Activated T-cell treated with anti-CD3 and anti-CD28 coated beads, Interleukin-2, amount 50 U/mL, for 4 hours (primary cell): Measurements from ENCODE around the gene LCN10. TPM values are rescaled to one million over a fixed set of nuclear protein-coding genes. Genes with fewer than 3 reads are reported as not detected.
"Not testable (repeated sequence)": the region's sequence is repeated elsewhere in the genome, so short reads cannot be mapped to it uniquely, and the experiment has no call there.

Source experiments
- ATAC-seq, 2 donors: fragments of 200-7000 bp; cut with Tn5 transposase; one replicate each; pipeline ENCODE4 v1.10.0; 2021
- DNase-seq: peaks from one replicate; pipeline ENCODE4 v3.0.0-alpha.2; 2020
- H3K27me3 Mint-ChIP-seq: one replicate; pipeline ENCODE4 v1.8.0; 2021; ENCODE audit warnings: low read depth, mixed read lengths
- H3K36me3 Mint-ChIP-seq: one replicate; pipeline ENCODE4 v1.8.0; 2022; ENCODE audit warnings: mixed read lengths; ENCODE audit not compliant: insufficient read depth
- H3K4me1 Mint-ChIP-seq: one replicate; pipeline ENCODE4 v1.8.0; 2021; ENCODE audit warnings: low read depth, mixed read lengths
- H3K4me3 Mint-ChIP-seq: one replicate; pipeline ENCODE4 v1.8.0; 2021; ENCODE audit warnings: mild to moderate bottlenecking, moderate library complexity, mixed read lengths
- H3K9me3 Mint-ChIP-seq: one replicate; pipeline ENCODE4 v1.8.0; 2021; ENCODE audit warnings: mixed read lengths
- total RNA-seq, 3 donors: library from RNA; stranded (reverse); gene quantifications; one replicate each; pipeline ENCODE4 v1.2.1, GENCODE V29; 2021

Gene LCN10
- total RNA-seq, 3 donors from 2014 or later: 0.82 to 2.4 (median 2.1) TPM

GRCh38 chr9:136718345-136719194 is 24.2 kb downstream of the LCN10 start:
- peaks cover 16% of the 10 kb centered on the region for H3K27me3 Mint-ChIP-seq
- peaks cover 3% of the 10 kb centered on the region for H3K4me1 Mint-ChIP-seq
- ATAC-seq: no peak

GRCh38 chr9:136717399-136717798 is 25.3 kb downstream of the LCN10 start:
- Mint-ChIP-seq H3K4me3 (no peak overlapping the region), H3K4me1 (peaks cover 3% of the 10 kb centered on the region), H3K27me3 (peaks cover 20% of the 10 kb centered on the region), H3K36me3 (no peaks in the 10 kb centered on the region), H3K9me3 (no peaks in the 10 kb centered on the region)
- DNase-seq (no peak), ATAC-seq (no peak)

More at GRCh38 chr9:136718345-136719194, 24.2 kb downstream of the LCN10 start:
- H3K9me3 Mint-ChIP-seq: no peaks in the 10 kb centered on the region
- no peak for DNase-seq
- no peak overlapping the region for H3K4me3 Mint-ChIP-seq
- peaks cover 1% of the 10 kb centered on the region for H3K36me3 Mint-ChIP-seq

- H3K9me3 Mint-ChIP-seq: no peaks in the 10 kb centered on the region
- peaks cover 8% of the 10 kb centered on the region for H3K4me1 Mint-ChIP-seq
- no peak overlapping the region for H3K4me3 Mint-ChIP-seq
- DNase-seq (no peak), ATAC-seq (no peak)
- H3K36me3 Mint-ChIP-seq: no peaks in the 10 kb centered on the region
- peaks cover 39% of the 10 kb centered on the region for H3K27me3 Mint-ChIP-seq
Observed at GRCh38 chr9:136714893-136715274, 27.9 kb downstream of the LCN10 start.

GRCh38 chr9:136714096-136714892 is 28.4 kb downstream of the LCN10 start:
- no peak overlapping the region for H3K4me3 Mint-ChIP-seq
- no peak for ATAC-seq
- H3K36me3 Mint-ChIP-seq: no peaks in the 10 kb centered on the region
- peaks cover 41% of the 10 kb centered on the region for H3K27me3 Mint-ChIP-seq
- no peaks in the 10 kb centered on the region for H3K9me3 Mint-ChIP-seq
- peaks cover 8% of the 10 kb centered on the region for H3K4me1 Mint-ChIP-seq
- no peak for DNase-seq

GRCh38 chr9:136713550-136713949 is 29.2 kb downstream of the LCN10 start:
- Mint-ChIP-seq H3K4me1 (peaks cover 7% of the 10 kb centered on the region), H3K9me3 (no peaks in the 10 kb centered on the region), H3K4me3 (no peak overlapping the region), H3K27me3 (peaks cover 45% of the 10 kb centered on the region), H3K36me3 (no peaks in the 10 kb centered on the region)
- no peak for ATAC-seq
- no peak for DNase-seq

GRCh38 chr9:136712690-136713544 is 29.8 kb downstream of the LCN10 start:
- peaks cover 45% of the 10 kb centered on the region for H3K27me3 Mint-ChIP-seq
- no peak for DNase-seq
- no peak overlapping the region for H3K4me3 Mint-ChIP-seq
- H3K4me1 Mint-ChIP-seq: peaks cover 5% of the 10 kb centered on the region
- H3K36me3 Mint-ChIP-seq: no peaks in the 10 kb centered on the region
- ATAC-seq: peak; percentile 7 to 24
- no peaks in the 10 kb centered on the region for H3K9me3 Mint-ChIP-seq

GRCh38 chr9:136711751-136712689 is 30.7 kb downstream of the LCN10 start, which contains the start of gene DIPK1B:
Gene DIPK1B (plus strand): TSS chr9:136712572. CDS start chr9:136712666, 94 bp downstream.
- peak within 1 kb of the TSS; percentile 57 for H3K4me3 Mint-ChIP-seq
- peaks cover 5% of the 10 kb centered on the region for H3K4me1 Mint-ChIP-seq
- DNase-seq: no peak
- ATAC-seq: peak; percentile 37 to 57
- H3K27me3 Mint-ChIP-seq: peaks cover 45% of the 10 kb centered on the region
- H3K9me3 Mint-ChIP-seq: no peaks in the 10 kb centered on the region
- no peaks in the 10 kb centered on the region for H3K36me3 Mint-ChIP-seq

- Mint-ChIP-seq H3K27me3 (peaks cover 43% of the 10 kb centered on the region), H3K4me3 (peak overlapping the region; percentile 57)
- ATAC-seq, H3K9me3 Mint-ChIP-seq, H3K36me3 Mint-ChIP-seq, H3K4me1 Mint-ChIP-seq, DNase-seq: not testable (repeated sequence)
Observed at GRCh38 chr9:136711219-136711648, 31.5 kb downstream of the LCN10 start.

- H3K4me3 Mint-ChIP-seq: no peak overlapping the region
- no peak for DNase-seq
- H3K36me3 Mint-ChIP-seq: no peaks in the 10 kb centered on the region
- peaks cover 39% of the 10 kb centered on the region for H3K27me3 Mint-ChIP-seq
- H3K9me3 Mint-ChIP-seq: no peaks in the 10 kb centered on the region
- ATAC-seq: no peak
- H3K4me1 Mint-ChIP-seq: peaks cover 5% of the 10 kb centered on the region
Observed at GRCh38 chr9:136710543-136710942, 32.2 kb downstream of the LCN10 start.

- Mint-ChIP-seq H3K4me1 (peaks cover 5% of the 10 kb centered on the region), H3K36me3 (no peaks in the 10 kb centered on the region), H3K9me3 (no peaks in the 10 kb centered on the region), H3K27me3 (peaks cover 42% of the 10 kb centered on the region), H3K4me3 (no peak overlapping the region)
- ATAC-seq: no peak
- no peak for DNase-seq
Observed at GRCh38 chr9:136709454-136710109, 33.2 kb downstream of the LCN10 start.

- Mint-ChIP-seq H3K4me1 (peaks cover 5% of the 10 kb centered on the region), H3K9me3 (no peaks in the 10 kb centered on the region), H3K4me3 (no peak overlapping the region), H3K36me3 (no peaks in the 10 kb centered on the region), H3K27me3 (peaks cover 29% of the 10 kb centered on the region)
- DNase-seq: no peak
- no peak for ATAC-seq
Observed at GRCh38 chr9:136707849-136708517, 34.8 kb downstream of the LCN10 start.

GRCh38 chr9:136707011-136707410 is 35.7 kb downstream of the LCN10 start:
- ATAC-seq (no peak), DNase-seq (no peak)
- no peak overlapping the region for H3K4me3 Mint-ChIP-seq
- H3K4me1 Mint-ChIP-seq: peaks cover 5% of the 10 kb centered on the region
- peaks cover 29% of the 10 kb centered on the region for H3K27me3 Mint-ChIP-seq
- H3K36me3 Mint-ChIP-seq: no peaks in the 10 kb centered on the region
- H3K9me3 Mint-ChIP-seq: no peaks in the 10 kb centered on the region
